MV-4-11 (cell line): ENCODE measurements around the gene TMEM181.
"Not testable (repeated sequence)": the region's sequence is repeated elsewhere in the genome, so short reads cannot be mapped to it uniquely, and the experiment has no call there.

Source experiments
- DNase-seq: peaks from one replicate; lab custom pipeline; 2025; lab: John Stamatoyannopoulos, UW

The TMEM181 gene

GRCh38 chr6:158538741-158539140, 21.1 kb upstream of the TMEM181 start:
- DNase-seq = no peak

DNA sequence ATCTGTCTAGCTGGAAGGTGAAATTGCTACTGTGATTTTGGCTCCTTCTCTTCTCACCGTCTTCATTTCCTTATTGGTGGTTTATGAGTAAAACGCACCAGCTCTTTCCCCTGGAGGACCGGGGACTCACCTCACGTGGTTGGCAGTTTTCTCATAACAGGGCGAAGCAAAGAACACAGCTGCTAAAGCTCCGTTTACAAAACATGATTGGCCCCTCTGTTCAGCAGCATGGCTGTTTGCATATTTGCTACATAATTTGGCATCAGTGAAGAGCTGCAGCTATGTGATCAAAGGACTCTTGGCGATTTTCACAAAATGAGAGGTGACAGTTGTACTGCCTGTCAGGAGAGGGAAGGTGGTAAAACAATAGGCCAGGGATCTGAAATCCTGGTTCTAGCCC, 20.5 kb upstream of the TMEM181 start:
- DNase-seq = no peak

DNA sequence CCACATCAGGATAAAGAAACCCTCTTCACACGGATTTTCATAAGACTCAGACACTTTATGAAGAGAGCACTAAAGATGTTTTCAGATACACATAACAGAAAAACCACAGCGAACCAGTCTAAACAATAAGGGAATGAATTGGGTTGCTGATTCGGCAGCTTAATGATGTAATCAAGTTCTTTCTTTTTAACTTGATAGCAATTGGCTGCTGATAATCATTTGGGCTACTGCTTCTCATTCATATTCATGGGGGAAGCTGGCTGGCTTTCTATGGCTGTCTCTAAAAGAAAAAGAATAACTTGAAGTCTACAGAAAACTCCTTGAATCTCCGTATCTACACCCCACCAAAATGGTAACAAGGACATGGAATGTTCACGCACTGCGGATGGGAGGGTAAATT, 20.0 kb upstream of the TMEM181 start:
- no peak for DNase-seq

DNA sequence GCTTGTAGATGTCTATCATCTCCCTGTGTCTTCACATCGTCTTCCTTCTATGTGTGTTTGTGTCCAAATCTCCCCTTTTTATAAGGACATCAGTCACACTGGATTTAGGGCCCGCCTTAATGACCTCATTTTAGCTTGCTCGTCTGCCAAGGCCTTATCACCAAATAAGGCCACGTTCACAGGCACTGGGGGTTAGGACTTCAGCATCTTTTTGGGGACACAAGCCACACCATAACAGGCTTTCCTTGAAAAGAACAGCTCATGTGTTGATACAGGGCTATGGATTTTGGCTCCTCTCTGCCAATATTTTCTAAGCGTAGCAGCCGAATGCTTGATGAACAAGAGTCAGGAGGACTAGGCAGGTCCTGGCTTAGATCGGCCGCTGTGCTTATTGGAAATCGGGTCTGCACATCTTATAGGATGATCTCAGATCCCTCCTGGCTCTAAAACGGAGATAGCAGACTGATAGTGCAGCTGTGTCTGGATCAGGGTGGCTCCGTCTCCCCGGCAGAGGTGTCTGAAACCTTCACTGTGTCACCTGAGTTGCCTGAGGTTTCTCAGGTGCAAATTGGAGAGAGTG, 16.2 kb upstream of the TMEM181 start:
- no peak for DNase-seq

DNA sequence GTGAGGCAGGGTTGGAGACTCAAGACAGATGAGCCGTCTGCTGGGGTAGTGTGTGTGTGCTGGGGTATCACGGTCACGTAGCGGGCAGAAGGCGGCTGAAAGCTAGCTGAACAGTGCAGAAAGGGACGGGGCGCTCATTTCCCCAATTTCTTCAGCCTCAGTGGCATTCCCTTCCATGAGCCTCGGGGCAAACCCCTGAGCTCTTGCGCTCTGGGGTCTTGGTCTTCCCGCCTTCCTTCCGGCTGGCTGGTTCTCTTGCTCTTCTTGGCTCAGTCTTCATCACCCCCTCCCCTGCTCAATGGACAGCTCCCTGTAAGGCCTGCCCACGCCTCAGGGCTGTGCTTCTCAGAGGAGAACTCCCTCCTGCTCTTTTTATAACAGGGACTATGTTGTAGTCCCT, 15.5 kb upstream of the TMEM181 start:
- DNase-seq = no peak

DNA sequence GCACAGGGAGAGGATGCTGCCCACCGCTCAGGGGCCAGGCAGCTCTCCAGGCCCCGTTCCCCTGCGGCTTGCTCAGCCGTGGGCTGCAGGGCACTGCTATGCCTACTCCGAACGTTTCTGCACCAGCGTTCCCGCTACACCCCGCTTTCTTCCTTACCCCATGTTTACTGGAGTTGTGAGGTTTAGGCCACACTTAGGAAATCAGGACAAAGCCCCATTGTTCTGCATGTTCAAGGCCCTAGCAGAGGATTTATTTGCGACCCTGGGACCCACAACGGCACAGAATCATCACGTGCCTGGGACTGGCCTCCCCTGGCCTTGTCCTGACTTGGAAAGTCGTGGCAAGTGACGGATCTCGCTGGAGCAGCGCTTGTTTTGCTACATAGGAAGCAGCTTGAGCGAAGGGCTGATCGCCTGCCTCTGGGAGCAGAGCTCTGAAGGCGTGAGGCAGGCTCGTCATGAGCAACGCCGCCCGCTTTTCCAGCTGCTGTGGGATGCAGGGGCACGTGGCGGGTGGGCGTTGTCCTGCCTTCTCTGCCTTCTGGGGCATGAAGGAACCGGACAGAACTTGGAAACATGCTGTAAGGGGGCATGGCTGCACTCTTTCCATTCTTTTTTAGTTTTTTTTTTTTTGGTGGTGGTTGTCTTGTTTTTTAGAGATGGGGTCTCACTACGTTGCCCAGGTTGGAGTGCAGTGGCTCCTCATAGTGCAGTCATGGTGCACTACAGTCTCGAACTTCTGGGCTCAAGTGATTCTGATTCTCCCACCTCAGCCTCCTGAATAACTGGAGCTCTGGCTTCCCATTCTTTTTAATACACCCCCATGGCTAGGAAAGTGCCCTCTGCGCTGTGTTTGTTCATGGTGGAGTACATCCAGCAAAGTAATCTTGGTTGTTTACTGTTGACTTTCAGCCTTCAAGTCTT, 14.6 kb upstream of the TMEM181 start:
- no peak for DNase-seq

DNA sequence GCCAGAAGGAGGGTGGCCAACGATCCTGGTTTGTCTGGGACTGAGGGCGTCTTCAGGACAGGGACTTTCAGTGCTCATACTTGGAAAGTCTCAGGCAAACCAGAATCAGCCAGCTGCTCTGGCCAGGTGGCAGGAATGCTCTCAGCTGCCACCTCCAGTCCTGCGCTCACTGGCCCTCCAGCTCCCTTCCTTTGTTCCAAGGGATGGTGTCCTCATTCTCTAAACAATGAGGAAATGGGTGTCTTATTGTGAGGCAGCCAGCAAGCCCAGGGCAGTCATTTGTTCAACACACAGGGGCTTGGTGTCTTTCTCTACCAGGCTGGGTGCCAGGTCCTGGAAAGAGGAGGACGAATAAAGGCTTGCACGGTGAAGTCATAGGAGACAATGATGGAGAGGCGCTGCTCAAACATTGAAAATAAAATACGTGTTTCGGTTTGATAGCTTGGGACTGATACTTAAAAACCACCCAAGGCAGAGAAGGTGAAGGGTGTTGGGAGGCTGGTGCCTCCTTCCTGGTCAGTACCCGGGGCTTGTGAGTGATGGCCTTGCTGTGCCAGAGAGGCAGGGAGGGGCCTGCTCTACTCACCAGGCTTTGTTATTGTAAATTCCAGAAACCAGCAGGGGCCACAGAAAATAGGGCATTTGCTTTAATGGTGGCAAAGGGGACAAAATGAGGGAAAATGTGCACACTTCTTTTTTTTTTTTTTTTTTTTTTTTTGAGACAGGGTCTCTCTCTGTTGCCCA, 11.3 kb upstream of the TMEM181 start:
- DNase-seq = no peak

DNA sequence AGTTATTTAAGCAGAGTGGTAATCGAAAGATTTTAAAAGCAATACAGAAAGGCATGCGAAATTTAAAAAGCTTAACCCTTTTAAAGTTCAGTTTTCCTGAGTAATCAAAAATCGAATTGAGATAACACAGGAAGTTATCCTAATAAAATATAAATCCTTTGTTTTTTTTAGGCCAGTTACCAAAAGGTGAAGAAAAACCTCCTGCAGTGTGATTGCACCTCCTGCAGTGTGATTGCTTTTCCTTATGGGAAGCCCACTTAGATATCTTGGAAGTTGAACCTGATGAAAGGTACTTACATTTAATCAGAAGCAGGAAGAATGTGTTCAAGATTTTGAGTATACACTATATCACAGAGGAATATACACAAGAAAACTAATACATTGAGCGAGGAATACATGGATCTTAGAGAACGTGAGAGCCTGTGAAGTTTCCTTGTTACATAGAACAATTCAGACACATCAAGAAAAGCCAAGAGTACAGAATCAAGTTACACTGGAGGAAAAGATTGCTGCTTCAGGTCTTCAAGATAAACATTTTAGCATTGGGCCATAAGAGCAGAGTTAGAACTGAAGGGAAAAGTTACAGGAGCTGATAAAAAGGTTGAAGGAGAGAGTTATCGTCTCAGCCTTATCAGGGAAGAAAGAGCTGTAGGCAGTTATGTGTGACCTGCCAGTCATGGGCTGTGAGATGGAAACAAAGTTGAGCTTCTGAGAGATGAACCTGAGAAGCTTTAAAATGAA, 7.7 kb upstream of the TMEM181 start:
- no peak for DNase-seq

DNA sequence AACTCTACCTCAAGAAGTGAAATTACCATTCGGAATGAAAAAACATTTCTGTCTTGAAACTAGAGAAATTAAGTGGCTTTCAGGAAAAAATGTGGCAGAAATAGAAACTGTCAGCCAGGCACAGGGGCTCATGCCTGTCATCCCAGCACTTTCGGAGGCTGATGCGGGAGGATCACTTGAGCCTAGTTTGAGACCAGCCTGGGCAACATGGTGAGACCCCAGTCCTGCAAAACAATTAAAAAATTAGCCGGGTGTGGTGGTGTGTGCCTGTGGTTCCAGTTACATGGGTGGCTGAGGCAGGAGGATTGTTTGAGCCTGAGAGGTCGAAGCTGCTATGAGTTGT, 7.1 kb upstream of the TMEM181 start:
- DNase-seq = no peak

- DNase-seq = no peak
Observed at GRCh38 chr6:158554611-158555361, 5.1 kb upstream of the TMEM181 start.

DNA sequence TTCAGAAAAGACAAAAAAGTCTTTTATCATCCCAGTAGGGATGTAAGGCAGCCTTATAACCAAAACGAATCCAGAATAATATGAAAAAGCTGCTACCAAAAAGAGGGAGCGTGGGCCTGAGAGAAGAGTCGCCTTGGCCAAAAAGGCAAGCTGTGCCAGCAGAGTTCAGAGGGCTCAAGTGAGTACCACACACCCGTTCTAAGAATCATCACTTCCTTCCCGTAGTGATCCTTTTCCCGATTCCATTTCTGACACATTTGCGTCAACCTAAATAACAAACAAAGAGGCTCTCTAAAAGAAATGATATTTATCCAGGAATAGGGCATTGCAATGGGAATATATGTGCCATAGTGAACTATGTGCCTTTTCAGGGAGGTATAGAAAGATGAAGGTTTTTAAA, 3.8 kb upstream of the TMEM181 start:
- no peak for DNase-seq

GRCh38 chr6:158557110-158557509, 2.8 kb upstream of the TMEM181 start:
- not testable (repeated sequence) for DNase-seq

GRCh38 chr6:158557927-158558326, 2.0 kb upstream of the TMEM181 start:
- no peak for DNase-seq

DNA sequence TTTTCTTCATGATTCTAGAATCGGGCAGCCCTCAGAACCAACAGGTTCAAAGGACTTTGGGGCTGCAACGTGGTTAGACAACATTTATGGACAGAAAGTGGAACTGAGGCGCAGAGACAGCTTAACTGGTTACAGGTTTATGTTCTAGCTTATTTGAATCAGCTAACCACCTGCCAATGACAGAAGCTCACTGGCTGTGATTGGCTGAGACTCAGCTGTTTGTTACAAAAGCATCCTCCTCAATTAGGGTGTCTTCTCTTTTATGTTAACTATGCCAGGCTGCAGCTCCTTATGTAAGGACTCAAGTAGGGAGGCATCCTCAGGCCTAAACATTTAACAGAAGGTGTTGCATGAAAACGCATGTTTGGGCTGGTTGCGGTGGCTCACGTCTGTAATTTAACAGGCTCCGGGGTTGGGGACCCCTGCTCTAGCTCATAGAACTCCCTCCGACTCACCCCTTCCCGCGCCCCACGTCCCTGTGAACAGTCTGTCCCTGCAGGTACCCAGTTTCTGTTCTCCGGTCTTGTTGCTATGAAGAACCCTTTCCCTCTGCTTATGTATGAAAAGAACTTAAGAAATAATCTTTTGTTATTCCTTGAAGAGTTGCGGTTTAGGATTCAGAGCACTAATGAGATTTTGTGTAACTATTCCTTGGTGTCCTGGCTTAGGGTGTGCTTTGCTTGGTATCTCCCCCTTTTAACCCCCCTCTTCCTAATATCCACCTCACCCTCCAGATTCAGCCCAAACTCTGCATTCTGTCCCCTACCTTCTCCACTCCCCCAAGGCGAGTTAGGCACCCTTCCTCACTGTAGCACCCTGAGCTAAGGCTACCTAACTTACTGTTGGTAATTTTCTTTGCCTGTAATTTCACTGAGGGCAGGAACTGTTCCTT, 1.2 kb upstream of the TMEM181 start:
- DNase-seq = no peak

GRCh38 chr6:158559338-158559894, 475 bp upstream of the TMEM181 start:
- no peak for DNase-seq

- DNase-seq = peak; percentile 46
Observed at GRCh38 chr6:158560836-158561320, 987 bp downstream of the TMEM181 start.

DNA sequence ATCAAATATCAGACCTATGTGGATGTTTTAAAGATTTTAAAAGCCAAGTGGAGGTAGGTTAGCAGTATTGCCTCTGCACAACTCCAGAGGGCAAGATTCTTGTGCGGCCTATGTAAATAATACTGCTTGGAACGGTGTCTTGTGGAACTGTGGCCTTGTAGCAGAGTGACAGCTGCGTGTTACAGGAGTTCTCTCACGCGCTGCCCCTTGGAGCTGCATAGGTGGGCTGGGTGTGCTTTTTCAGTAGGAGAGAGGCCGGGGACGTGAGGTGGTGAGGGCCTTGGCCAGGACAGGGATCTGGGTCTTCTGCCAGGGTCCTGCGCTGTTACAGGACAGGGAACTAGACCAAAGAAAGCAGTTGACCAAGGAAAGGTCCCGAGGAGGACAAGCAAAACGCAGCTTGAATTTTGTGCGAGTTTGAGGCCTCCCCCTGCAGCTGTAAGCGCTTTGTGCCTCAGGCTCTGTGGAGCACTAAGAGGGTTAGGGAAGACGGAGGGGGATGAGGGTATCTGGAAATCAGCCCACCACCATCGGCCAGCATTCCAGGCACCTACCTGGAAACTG, 1.5 kb downstream of the TMEM181 start:
- DNase-seq = no peak

DNA sequence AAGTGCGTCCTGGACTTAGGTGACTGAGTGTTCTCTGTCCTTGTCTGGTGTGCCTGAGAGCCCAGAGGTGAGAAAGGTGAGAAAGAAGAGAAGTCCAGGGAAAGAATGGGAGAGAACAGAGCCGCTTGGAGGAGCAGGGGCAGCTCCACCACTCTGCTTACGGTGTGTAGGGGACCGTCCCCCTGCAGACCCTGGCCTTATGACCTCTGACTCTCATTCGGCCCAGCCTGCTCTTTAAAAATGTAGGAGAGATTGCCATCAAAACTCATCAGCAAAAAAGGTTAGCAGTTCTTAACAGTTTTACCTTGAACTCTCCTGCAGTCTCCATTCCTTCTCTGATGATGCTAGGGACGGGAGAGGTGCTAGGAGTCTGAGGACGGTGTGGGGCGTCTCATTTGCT, 2.0 kb downstream of the TMEM181 start:
- no peak for DNase-seq

DNA sequence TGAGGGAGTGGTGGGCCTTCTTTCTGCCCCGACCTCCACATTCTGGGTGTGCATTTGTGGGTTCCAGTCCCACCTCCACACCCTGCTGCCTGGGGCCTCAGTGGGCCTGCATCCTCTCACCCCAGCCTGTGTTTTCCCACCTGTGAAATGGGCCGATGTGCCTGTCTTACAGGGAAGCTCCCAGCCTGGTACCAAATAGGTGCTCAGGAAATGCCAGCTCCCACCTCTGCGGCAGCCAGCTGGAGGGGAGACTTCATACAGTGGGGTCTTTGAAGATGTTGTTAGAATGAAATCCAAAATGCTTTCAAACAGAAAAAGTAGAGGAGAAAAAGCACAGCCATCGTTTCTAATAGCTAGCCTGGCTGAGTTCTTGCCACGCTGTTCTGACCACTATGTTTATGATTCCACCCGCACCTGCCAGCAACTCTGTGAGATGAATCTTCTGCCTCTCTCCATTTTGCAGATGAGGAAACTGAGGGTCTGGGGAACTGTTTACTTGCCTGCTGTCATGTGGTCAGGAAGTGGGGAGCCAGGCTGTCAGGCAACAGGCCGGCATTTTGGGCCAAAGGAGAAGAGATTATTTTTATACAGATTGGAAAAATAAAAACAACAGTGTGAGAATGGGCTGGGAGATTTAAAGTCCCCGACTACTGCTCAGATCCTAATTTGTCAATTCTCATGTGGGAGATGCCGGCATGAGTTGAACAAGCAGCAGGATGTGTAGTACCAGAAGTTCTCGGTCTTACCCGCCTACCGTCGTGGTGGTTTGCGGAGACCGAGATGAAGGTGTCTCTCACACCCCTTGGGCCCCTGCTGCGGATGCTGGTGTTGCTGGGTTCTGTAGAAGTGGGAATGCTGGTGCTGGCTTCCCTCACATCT, 4.6 kb downstream of the TMEM181 start:
- DNase-seq = no peak
